Stimulated activated CD4-positive, alpha-beta T cell treated with anti-CD3 and anti-CD28 coated beads, Interleukin-4, amount 100 ng/mL, for 1 hour (primary cell): Measurements from ENCODE around the gene LDHAL6B.

Experiments used
- DNase-seq: peaks from one replicate; pipeline ENCODE4 v3.0.0-alpha.2; 2020

Gene LDHAL6B

DNA sequence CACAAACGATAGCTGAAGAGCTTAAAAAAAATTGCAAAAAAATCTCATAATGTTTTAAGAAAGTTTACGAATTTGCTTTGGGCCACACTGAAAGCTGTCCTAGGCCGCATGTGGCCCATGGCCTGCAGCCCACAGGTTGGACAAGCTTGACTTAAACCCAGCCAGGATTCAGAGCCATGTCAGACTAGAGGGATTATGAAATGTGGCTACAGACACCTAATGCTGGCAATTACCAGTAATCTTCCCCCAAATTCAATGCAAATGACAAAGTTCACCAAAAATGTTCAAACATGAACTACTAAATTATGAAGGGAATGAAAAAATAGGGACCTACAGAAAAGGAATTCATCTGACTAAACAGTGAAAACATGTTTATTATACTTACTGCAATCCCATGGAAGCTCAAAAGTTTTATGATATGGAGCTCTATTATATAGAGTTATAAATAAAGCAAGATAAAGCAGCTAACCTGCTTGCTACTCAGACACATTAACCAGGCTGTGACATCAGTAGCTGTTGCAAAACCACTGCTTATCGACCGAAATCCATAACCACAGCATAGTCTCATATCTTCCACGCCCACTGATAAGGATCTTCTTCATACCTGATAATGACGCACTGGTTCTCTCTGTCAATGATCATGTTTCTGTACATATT is 49.2 kb downstream of the LDHAL6B start:
- no peak for DNase-seq

- DNase-seq, result no peak
These were observed 49.8 kb downstream of the LDHAL6B start for GRCh38 chr15:59256482-59256881.

GRCh38 chr15:59257140-59257539 is 50.5 kb downstream of the LDHAL6B start:
- no peak for DNase-seq
